ENCODE measurements around the gene TRMT13.

Gene TRMT13

DNA sequence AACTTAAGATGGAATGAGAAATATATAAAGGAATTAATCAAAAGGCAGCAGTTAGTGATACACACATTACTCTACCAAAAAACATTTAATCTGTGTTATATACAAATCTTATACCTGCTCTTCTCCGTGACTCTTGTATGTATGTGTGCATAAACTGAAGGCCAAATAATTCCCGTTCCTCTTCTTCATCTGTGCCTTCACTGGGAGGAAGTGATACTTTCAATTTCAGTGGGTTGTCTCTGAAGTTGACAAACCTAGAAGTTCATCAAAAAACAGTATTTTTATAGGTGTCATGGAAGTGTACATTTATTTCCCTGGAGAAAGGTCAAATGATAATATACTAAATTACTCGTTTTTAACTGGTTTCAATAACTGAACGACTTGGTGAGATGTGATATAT, 19.3 kb downstream of the TRMT13 start:
- Histone ChIP-seq H3K9me3 (ENCODE audit: control insufficient read depth in 2 of 2, low read length in 2 of 2) (no peaks in the 10 kb centered on the region), H3K27me3 (ENCODE audit: control insufficient read depth in 2 of 2, insufficient read depth in 2 of 2, low read length in 2 of 2) (no peaks in the 10 kb centered on the region), H3K9ac (ENCODE audit: low read depth in 1 of 2, low read length in 2 of 2) (no peak overlapping the region), H3K27ac (ENCODE audit: low read depth in 2 of 2, low read length in 2 of 2) (no peak overlapping the region), H3K4me3 (ENCODE audit: low read length in 2 of 2) (no peak overlapping the region), H3K36me3 (ENCODE audit: control insufficient read depth in 2 of 2, insufficient read depth in 2 of 2, low read length in 2 of 2) (peaks cover 9 to 20% of the 10 kb centered on the region in 2 donors), H3K4me1 (ENCODE audit: control insufficient read depth in 2 of 2, insufficient read depth in 2 of 2, low read length in 2 of 2) (no peaks in the 10 kb centered on the region)

DNA sequence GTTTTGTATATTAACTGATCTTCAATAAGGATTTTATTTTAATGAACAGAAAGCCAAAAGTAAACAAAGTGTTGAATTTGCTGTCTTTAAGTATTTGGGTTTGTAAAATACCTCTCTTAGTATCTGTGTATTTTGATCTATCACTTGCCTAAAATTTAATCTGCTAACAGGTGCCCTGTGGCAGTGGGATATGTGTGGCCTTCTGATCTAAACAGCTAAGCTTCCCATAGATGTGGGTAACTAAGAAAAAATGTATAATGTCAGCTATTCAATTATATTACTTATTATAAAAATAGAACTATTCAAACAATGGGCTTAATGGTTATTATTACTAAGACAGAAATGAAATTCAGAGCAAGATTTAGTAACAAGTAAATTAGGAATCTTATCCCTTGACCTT, 29.9 kb downstream of the TRMT13 start:
- H3K4me1 ChIP-seq (ENCODE audit: control insufficient read depth in 2 of 2, insufficient read depth in 2 of 2, low read length in 2 of 2) = no peaks in the 10 kb centered on the region
- no peak overlapping the region for H3K27ac ChIP-seq (ENCODE audit: low read depth in 2 of 2, low read length in 2 of 2)
- H3K9me3 ChIP-seq (ENCODE audit: control insufficient read depth in 2 of 2, low read length in 2 of 2) = no peaks in the 10 kb centered on the region
- H3K36me3 ChIP-seq (ENCODE audit: control insufficient read depth in 2 of 2, insufficient read depth in 2 of 2, low read length in 2 of 2) = no peaks in the 10 kb centered on the region
- H3K4me3 ChIP-seq (ENCODE audit: low read length in 2 of 2) = no peak overlapping the region
- H3K27me3 ChIP-seq (ENCODE audit: control insufficient read depth in 2 of 2, insufficient read depth in 2 of 2, low read length in 2 of 2) = no peaks in the 10 kb centered on the region
- no peak overlapping the region for H3K9ac ChIP-seq (ENCODE audit: low read depth in 1 of 2, low read length in 2 of 2)

DNA sequence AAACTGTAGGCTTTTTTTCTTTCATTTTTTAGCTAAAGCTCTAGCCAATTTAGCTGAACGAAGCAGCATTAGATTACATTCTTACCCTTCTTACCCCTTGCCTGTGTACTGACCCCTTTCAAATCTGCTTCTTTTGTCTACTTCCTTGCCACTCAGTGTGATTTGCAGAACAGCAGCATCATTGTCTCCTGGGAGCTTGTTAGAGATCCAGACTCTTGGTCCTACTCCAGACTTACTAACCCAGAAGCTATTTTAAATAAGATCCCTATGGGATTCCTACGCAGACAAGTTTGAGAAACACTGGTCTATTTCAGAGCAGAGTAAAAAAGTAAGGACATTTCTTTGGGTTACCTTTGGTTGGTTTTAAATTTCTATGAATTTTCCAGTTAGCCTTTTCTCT, 31.3 kb downstream of the TRMT13 start:
- Histone ChIP-seq H3K27ac (ENCODE audit: low read depth in 2 of 2, low read length in 2 of 2) (no peak overlapping the region), H3K4me1 (ENCODE audit: control insufficient read depth in 2 of 2, insufficient read depth in 2 of 2, low read length in 2 of 2) (no peaks in the 10 kb centered on the region), H3K9ac (ENCODE audit: low read depth in 1 of 2, low read length in 2 of 2) (no peak overlapping the region), H3K9me3 (ENCODE audit: control insufficient read depth in 2 of 2, low read length in 2 of 2) (no peaks in the 10 kb centered on the region), H3K4me3 (ENCODE audit: low read length in 2 of 2) (no peak overlapping the region), H3K27me3 (ENCODE audit: control insufficient read depth in 2 of 2, insufficient read depth in 2 of 2, low read length in 2 of 2) (no peaks in the 10 kb centered on the region), H3K36me3 (ENCODE audit: control insufficient read depth in 2 of 2, insufficient read depth in 2 of 2, low read length in 2 of 2) (no peaks in the 10 kb centered on the region)

DNA sequence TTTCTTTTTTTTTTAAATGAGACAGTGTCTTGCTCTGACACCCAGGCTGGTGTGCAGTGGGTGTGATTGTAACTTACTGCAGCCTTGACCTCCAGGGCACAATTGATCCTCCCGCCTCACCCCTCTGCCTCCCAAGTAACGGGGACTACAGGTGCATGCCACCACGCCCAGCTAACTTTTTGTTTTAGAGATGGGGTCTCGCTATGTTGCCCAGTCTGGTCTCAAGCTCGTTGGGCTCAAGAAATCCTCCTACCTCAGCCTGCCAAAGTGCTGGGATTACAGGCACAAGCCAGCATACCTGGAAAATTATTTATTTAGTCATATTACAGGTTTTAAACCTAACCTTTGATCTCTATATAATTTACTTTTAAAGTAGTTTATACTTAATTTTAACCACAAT, 31.7 kb downstream of the TRMT13 start:
- H3K9ac ChIP-seq (ENCODE audit: low read depth in 1 of 2, low read length in 2 of 2) = no peak overlapping the region
- no peaks in the 10 kb centered on the region for H3K36me3 ChIP-seq (ENCODE audit: control insufficient read depth in 2 of 2, insufficient read depth in 2 of 2, low read length in 2 of 2)
- no peaks in the 10 kb centered on the region for H3K9me3 ChIP-seq (ENCODE audit: control insufficient read depth in 2 of 2, low read length in 2 of 2)
- H3K27me3 ChIP-seq (ENCODE audit: control insufficient read depth in 2 of 2, insufficient read depth in 2 of 2, low read length in 2 of 2) = no peaks in the 10 kb centered on the region
- H3K4me1 ChIP-seq (ENCODE audit: control insufficient read depth in 2 of 2, insufficient read depth in 2 of 2, low read length in 2 of 2) = no peaks in the 10 kb centered on the region
- H3K4me3 ChIP-seq (ENCODE audit: low read length in 2 of 2) = no peak overlapping the region
- H3K27ac ChIP-seq (ENCODE audit: low read depth in 2 of 2, low read length in 2 of 2) = no peak overlapping the region

DNA sequence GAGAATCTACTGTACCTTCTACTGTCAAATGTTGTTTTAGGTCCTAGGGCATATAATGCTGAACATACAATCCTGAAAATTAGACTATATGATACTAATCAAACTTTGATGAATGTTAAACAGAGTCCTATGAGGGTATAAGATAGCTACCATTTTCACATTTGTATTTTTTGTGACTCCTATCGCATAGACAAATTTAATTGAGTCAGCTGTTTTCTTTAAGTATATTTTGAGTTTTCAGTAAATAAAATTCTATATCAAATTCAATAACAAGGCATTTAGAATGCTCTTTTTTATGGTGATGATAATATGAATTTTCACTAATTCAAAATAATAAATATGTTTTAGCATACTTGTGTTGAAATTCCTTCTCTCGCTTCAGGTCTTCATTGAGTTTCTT, 35.1 kb downstream of the TRMT13 start:
- no peak overlapping the region for H3K9ac ChIP-seq (ENCODE audit: low read depth in 1 of 2, low read length in 2 of 2)
- no peaks in the 10 kb centered on the region for H3K36me3 ChIP-seq (ENCODE audit: control insufficient read depth in 2 of 2, insufficient read depth in 2 of 2, low read length in 2 of 2)
- H3K9me3 ChIP-seq (ENCODE audit: control insufficient read depth in 2 of 2, low read length in 2 of 2) = no peaks in the 10 kb centered on the region
- H3K27ac ChIP-seq (ENCODE audit: low read depth in 2 of 2, low read length in 2 of 2) = no peak overlapping the region
- H3K4me3 ChIP-seq (ENCODE audit: low read length in 2 of 2) = no peak overlapping the region
- no peaks in the 10 kb centered on the region for H3K4me1 ChIP-seq (ENCODE audit: control insufficient read depth in 2 of 2, insufficient read depth in 2 of 2, low read length in 2 of 2)
- no peaks in the 10 kb centered on the region for H3K27me3 ChIP-seq (ENCODE audit: control insufficient read depth in 2 of 2, insufficient read depth in 2 of 2, low read length in 2 of 2)

DNA sequence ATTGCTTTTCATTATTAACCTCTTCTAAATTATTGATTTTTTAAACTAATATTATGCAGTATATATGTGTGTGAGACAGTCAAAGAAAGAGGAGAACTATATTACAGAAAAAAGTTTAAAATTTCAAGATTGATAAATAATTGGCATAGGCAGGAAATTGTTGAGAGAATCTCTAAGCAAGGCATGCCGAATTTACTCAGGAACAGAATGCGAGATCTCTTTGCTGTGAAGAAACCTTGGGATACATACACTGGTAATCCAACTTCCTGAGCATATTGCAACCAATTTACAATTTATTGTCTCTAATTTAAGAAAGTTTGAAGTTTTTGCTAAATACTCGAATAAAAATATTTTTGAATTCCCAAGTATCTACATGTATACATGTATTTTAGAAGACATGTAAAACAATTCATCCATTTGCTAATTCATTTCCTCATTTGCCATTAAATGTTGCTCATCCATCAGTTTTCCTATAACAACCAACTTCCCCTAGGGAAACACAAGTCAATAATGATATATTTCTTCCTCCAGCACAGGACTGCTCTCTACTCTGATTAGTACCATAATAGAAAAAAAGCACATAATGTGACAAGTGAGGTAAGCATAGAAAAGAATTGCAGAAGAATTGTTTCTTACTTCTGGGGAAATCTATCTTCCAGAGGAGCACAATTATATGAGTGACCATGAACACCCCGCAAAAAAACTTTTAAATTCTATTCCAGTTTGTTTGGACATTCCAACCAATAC, 44.5 kb downstream of the TRMT13 start:
- no peaks in the 10 kb centered on the region for H3K27me3 ChIP-seq (ENCODE audit: control insufficient read depth in 2 of 2, insufficient read depth in 2 of 2, low read length in 2 of 2)
- H3K36me3 ChIP-seq (ENCODE audit: control insufficient read depth in 2 of 2, insufficient read depth in 2 of 2, low read length in 2 of 2) = no peaks in the 10 kb centered on the region
- no peak overlapping the region for H3K27ac ChIP-seq (ENCODE audit: low read depth in 2 of 2, low read length in 2 of 2)
- no peak overlapping the region for H3K4me3 ChIP-seq (ENCODE audit: low read length in 2 of 2)
- no peaks in the 10 kb centered on the region for H3K4me1 ChIP-seq (ENCODE audit: control insufficient read depth in 2 of 2, insufficient read depth in 2 of 2, low read length in 2 of 2)
- H3K9ac ChIP-seq (ENCODE audit: low read depth in 1 of 2, low read length in 2 of 2) = no peak overlapping the region
- no peaks in the 10 kb centered on the region for H3K9me3 ChIP-seq (ENCODE audit: control insufficient read depth in 2 of 2, low read length in 2 of 2)

DNA sequence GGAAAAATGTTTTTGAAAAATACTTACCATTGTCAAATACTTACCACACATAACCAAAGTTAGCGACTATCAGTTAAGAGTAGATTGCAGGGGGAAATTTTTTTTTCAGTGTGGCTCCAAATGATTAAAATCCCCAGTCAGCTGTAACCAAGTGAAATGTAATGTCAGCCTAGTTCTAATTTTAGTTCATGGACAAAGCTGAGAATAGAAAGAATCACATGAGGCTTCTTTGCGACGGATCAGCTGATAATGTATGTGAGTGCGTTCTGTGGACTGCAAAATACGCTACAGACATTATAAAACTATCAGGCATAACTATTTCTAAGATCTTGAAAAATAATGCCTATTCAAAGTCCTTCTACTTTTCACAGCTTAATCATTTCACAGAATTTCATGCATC, 45.1 kb downstream of the TRMT13 start, which contains the start of gene LRRC39:
TSS of gene LRRC39 (minus strand) at position 166 of the 400 bp plus-strand sequence. CDS start 9,740 bp downstream, outside the sequence.
- Histone ChIP-seq H3K4me1 (ENCODE audit: control insufficient read depth in 2 of 2, insufficient read depth in 2 of 2, low read length in 2 of 2) (no peaks in the 10 kb centered on the region), H3K27me3 (ENCODE audit: control insufficient read depth in 2 of 2, insufficient read depth in 2 of 2, low read length in 2 of 2) (no peaks in the 10 kb centered on the region), H3K36me3 (ENCODE audit: control insufficient read depth in 2 of 2, insufficient read depth in 2 of 2, low read length in 2 of 2) (no peaks in the 10 kb centered on the region), H3K27ac (ENCODE audit: low read depth in 2 of 2, low read length in 2 of 2) (no peak within 1 kb of the TSS), H3K9me3 (ENCODE audit: control insufficient read depth in 2 of 2, low read length in 2 of 2) (no peaks in the 10 kb centered on the region), H3K4me3 (ENCODE audit: low read length in 2 of 2) (no peak within 1 kb of the TSS), H3K9ac (ENCODE audit: low read depth in 1 of 2, low read length in 2 of 2) (no peak within 1 kb of the TSS)

DNA sequence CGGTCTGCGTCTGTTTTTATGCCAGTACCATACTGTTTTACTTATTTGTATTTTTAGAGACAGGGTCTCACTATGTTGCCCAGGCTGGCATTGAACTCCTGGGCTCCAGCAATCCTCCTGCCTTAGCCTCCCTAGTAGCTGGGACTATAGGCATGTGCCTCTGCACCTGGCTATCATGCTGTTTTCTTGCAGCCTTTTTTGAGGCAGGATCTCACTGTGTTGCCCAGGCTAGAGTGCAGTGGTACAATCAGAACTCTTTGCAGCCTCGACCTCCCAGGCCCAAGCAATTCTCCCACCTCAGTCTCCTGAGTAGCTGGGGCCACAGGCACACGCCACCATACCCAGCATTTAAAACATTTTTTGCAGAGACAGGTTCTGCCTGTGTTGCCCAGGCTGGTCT, 50.4 kb downstream of the TRMT13 start:
- Histone ChIP-seq H3K36me3 (ENCODE audit: control insufficient read depth in 2 of 2, insufficient read depth in 2 of 2, low read length in 2 of 2) (no peaks in the 10 kb centered on the region), H3K4me3 (ENCODE audit: low read length in 2 of 2) (no peak overlapping the region), H3K27ac (ENCODE audit: low read depth in 2 of 2, low read length in 2 of 2) (no peak overlapping the region), H3K27me3 (ENCODE audit: control insufficient read depth in 2 of 2, insufficient read depth in 2 of 2, low read length in 2 of 2) (no peaks in the 10 kb centered on the region), H3K9me3 (ENCODE audit: control insufficient read depth in 2 of 2, low read length in 2 of 2) (no peaks in the 10 kb centered on the region), H3K4me1 (ENCODE audit: control insufficient read depth in 2 of 2, insufficient read depth in 2 of 2, low read length in 2 of 2) (no peaks in the 10 kb centered on the region), H3K9ac (ENCODE audit: low read depth in 1 of 2, low read length in 2 of 2) (no peak overlapping the region)

DNA sequence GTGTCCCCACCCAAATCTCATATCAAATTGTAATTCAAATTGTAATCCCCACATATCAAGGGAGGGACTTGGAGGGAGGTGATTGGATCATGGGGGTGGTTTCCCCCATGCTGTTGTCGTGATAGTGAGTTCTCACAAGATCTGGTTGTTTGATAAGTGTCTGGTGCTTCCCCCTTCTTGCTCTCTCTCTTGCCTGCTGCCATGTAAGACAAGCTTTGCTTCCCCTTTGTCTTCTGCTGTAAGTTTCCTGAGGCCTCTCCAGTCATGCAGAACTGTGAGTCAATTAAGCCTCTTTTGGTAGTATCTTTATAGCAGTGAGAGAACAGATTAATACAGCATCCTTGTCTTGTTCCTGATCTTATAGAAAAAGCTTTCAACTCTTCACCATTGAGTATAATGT, 51.6 kb downstream of the TRMT13 start:
- H3K9me3 ChIP-seq (ENCODE audit: control insufficient read depth in 2 of 2, low read length in 2 of 2) = no peaks in the 10 kb centered on the region
- H3K4me1 ChIP-seq (ENCODE audit: control insufficient read depth in 2 of 2, insufficient read depth in 2 of 2, low read length in 2 of 2) = no peaks in the 10 kb centered on the region
- no peak overlapping the region for H3K4me3 ChIP-seq (ENCODE audit: low read length in 2 of 2)
- H3K9ac ChIP-seq (ENCODE audit: low read depth in 1 of 2, low read length in 2 of 2) = no peak overlapping the region
- H3K36me3 ChIP-seq (ENCODE audit: control insufficient read depth in 2 of 2, insufficient read depth in 2 of 2, low read length in 2 of 2) = no peaks in the 10 kb centered on the region
- no peaks in the 10 kb centered on the region for H3K27me3 ChIP-seq (ENCODE audit: control insufficient read depth in 2 of 2, insufficient read depth in 2 of 2, low read length in 2 of 2)
- H3K27ac ChIP-seq (ENCODE audit: low read depth in 2 of 2, low read length in 2 of 2) = no peak overlapping the region

DNA sequence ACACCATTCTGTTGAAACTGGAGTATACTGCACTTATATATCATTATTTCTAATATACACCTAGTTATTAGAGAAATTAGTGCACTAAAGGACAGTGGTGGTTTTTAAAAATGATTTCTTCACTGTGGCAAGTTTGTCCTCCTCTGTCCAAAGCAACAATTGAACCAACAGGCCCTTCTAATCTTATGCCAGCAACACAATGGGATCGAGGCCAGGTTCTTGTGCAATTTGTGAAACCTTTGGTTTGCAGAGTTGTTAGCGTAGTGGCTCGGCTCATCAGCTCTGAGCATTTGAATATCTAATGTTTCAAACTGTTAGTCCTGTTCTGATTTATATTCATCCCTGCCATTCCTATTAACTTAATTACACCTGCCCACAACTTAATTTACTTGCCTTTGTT, 54.9 kb downstream of the TRMT13 start:
- H3K9ac ChIP-seq (ENCODE audit: low read depth in 1 of 2, low read length in 2 of 2) = no peak overlapping the region
- no peak overlapping the region for H3K27ac ChIP-seq (ENCODE audit: low read depth in 2 of 2, low read length in 2 of 2)
- H3K36me3 ChIP-seq (ENCODE audit: control insufficient read depth in 2 of 2, insufficient read depth in 2 of 2, low read length in 2 of 2) = peaks cover 0 to 5% of the 10 kb centered on the region in 2 donors
- no peaks in the 10 kb centered on the region for H3K4me1 ChIP-seq (ENCODE audit: control insufficient read depth in 2 of 2, insufficient read depth in 2 of 2, low read length in 2 of 2)
- H3K4me3 ChIP-seq (ENCODE audit: low read length in 2 of 2) = no peak overlapping the region
- H3K9me3 ChIP-seq (ENCODE audit: control insufficient read depth in 2 of 2, low read length in 2 of 2) = no peaks in the 10 kb centered on the region
- H3K27me3 ChIP-seq (ENCODE audit: control insufficient read depth in 2 of 2, insufficient read depth in 2 of 2, low read length in 2 of 2) = no peaks in the 10 kb centered on the region
